Activated naive CD4-positive, alpha-beta T cell (primary cell): ENCODE results near the gene REX1BD.
A peak's percentile ranks its signal among the peaks of the same experiment; 100 is the strongest.

Source experiments
- DNase-seq, 4 experiments: peaks; one replicate each; lab custom pipeline; 2025; lab: John Stamatoyannopoulos, UW

Gene REX1BD

DNA sequence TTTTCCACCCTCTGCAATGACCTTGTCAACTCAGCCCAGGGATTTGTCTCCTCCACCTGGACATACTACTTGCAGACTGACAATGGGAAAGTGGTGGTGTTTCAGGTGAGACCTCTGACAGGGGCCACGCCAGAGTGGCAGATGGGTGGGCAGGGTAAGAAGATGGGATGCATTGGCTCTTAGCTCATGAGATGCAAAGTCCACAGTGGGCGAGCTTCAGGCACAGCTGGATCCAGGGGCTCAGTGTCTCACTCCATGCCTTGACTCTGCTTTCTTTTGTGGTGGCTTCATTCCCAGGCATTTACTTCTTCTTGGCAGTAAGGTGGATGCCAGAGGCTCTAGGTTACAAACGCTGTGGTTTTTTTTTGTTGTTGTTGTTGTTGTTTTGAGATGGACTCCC is 27.4 kb downstream of the REX1BD start:
- DNase-seq = no peak

DNA sequence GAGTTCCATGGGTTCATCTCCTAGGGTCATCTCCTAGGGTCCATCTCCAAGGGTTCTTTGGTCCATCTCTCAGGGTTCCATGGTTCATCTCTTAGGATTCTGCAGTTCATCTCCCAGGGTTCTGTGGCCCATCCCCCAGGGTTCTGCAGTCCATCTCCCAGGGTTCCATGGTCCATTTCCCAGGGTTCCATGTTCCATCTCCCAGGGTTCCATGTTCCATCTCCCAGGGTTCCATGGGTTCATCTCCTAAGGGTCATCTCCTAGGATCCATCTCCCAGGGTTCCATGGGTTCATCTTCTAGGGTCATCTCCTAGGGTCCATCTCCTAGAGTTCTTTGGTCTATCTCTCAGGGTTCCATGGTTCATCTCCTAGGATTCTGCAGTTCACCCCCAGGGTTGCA is 29.0 kb downstream of the REX1BD start:
- no peak for DNase-seq

DNA sequence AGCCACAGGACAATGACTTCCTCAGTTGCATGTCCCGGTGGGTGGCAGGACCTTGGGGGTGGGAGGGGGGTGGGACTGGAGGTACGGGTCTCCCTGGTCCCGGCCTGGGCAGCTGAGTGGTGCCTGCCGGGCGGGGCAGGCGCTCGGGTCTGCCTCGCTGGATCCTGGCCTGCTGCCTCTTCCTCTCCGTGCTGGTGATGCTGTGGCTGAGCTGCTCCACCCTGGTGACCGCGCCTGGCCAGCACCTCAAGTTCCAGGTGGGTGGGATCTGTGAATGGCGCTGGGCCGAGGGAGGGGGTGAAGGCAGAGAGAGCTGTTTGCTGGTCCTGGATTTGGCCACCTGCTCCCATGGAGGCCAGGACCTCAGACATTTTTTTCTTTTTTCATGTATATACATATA is 29.6 kb downstream of the REX1BD start:
- no peak for DNase-seq

DNA sequence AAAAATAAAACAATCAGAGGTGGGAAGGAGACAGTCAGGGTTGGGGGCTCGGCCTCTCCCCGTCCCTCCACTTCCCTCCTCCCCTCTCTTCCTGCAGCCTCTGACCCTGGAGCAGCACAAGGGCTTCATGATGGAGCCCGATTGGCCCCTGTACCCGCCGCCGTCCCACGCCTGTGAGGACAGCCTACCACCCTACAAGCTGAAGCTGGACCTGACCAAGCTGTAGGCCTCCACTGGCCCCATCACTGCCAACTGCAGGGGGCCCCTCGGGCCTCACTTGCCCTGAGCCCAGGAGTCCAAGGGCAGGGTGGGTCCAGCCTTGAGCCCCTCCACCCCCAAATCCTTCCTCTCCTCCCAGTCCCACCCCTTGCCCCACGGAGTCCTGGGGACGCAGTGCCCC is 31.7 kb downstream of the REX1BD start:
- DNase-seq = no peak

DNA sequence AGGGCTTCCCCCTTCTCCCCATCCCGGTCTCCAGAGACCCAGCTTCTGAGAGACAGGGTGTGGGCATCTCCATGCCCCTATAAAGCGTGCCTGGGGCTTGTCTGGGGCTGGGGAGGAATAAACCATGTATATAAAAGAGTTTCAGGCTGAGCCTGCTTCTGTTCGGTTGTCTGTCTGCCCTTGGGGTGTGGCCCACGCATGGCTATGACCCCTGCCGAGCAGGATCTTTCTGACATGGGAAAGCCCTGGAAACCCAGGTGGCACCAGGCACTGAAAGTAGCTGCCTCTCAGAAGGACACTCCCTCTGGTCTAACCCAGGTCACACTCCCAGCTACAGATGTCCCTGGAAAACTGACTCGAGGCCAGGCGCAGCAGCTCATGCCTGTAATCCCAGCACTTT is 32.3 kb downstream of the REX1BD start:
- no peak for DNase-seq

DNA sequence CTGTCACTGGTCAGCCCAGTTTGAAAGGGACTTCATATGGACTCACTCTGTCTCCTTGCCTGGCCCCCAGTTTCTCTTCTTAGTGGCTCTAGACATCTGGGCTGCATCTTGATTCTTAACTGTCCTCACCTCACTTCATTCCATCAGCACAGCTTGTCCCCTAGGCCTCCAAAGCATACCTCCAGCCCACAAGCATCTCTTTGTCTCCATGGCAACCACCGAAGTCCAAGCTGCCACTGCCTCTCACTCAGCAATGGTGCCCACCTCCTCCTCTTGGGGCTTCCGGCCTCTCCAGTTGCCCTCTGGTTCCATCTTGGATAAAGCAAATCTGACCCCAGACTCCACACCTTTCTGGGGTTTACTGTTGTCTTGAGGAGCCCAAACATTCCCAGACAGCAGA is 38.3 kb downstream of the REX1BD start:
- no peak for DNase-seq

DNA sequence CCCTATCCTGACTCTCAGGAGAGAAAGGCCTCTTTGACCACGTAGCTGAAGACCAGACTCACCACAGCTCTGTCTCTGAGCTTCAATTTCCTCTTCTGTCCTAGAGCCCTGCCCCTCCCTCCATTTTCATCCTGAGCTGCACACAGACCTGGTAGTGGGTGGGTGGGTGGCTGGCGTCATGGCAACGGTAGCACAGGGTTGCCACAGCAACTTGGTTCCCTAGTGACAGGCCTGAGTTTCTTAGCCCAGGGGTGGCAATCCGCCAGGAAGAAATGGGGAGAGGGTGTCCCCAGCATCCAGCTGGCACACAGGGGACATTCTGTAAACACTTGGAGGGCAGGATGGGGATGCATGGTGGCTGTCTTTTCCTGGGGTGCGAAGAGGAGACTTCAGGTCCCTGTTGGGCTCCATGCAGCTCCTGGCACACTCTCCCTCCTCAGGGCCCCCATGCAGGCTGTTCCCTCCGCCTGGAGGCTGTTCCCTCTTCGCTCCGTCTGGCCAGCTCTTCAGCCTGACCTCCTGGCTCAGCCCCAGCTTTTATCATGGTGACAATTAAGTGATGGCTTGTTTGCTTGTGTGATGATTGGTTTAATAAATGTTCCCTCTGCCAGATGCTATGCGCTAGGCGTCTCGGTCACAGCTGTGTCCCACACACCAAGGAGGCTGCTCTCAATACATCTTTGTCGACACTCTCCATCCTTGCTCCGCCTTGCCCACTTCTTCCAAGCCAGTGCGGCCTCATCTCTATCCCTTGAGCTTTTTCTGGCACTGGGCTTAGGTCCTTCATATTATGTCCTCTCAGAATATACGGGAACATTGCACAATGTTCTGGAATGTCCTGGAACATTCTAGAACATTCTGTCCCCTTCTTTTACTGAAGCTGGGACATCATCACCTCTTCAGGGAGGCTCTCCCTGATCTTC is 40.8 kb downstream of the REX1BD start:
- no peak for DNase-seq

DNA sequence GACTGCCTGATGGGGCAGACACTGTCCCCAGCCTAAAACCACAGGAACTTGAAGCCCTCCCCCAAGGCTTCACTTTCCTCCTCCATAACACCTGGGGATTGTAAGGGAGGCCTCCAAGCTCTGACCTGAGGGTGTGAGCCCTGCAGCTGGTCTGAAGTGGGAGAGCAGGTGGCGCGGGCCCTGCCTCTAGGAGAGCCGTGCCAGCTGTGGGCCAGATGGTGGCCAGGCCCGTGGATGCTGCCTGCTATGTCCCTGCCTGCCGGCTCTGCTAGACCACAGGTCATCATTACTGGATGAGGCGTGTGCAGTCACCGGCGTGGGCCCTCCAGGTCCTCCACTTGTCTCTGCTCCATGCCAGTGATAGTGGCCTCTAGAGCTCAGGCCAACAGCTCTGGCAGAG is 44.7 kb downstream of the REX1BD start:
- DNase-seq = no peak

DNA sequence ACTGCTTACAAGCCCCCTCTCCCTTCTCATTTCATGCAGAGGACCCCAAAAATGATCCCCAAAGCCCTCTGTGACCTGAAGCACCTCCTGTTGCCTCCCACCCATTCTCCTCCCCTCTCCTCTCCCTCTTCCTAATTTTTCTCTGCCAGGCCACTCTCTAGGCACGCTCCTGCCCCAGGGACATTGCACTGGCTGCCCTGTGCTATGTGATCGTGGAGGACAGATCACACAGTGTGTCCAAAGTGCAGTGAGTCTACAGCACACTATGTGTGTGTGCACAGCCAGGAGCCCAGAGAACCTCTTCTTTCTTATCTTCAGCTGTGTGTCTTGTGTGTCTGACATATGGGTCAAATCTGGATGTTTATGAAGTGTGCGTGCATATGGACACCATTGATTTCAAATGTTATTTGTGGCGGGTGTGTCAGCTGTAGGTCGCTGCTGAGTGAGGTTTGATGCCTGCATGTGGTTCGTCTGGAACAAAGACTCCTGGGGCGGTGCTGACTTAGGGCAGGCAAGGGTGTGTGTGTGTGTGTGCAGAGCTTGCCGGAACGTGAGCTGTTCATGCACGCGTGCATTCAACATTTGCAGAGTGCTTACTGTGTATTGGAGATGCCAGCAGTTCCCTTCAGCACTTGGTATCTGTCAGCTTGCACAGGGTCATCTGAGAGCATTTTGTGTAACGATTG is 46.2 kb downstream of the REX1BD start:
- DNase-seq = no peak

DNA sequence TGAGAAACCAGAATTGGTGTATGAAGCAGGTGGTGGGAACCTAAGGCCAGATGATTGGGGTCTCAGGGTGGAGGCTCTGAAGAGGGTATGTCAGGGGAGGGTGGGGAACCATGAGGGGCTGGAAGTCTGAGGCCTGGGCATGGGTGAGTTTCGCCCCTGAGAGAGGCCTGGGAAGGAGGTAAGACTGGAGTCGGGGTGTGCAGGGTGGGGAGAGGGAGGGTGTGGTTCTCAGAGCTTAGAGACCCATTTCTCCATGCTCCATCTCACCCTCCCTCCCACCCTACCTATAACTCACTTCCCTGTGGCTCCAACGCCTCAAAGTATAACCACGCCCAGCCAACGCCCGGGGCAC is 47.2 kb downstream of the REX1BD start:
- no peak for DNase-seq

DNA sequence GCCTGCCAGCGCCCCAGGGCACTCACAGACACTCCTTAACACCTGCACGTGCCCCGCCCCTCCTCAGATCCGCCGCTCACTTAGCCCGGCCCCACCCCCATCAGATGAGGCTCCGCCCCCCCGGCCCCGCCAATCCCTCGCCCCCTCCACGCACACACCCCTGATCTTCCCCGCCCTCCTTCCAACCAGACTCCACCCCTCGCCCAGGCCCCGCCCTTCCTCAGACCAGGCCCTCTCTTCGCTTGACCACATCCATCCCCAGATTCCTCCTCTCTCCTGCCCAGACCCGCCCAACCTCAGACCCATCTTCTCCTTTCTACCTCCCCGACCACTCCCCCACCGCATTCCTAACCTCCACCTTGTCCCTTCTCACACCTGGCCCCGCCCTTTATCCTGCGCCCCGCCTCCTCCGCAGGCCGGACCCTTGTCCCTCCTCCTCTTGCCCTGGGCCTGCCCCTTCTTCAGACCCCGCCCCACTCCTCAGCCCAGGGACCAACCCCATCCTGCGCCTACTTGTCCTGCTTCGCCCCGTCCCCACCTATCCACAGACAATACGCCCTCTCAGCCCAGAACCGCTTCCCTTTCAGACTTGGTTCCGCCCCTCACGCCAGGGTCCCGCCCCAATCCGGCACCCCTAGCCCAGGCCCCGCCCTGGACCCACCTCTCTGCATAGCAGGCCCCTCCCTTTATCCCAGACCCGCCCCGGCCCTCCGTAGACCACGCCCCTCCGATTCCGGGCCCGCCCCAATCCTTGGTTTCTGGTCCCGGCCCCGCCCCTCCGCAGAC is 47.8 kb downstream of the REX1BD start:
- DNase-seq = peak; percentile 97 to 100 (median 99)

DNA sequence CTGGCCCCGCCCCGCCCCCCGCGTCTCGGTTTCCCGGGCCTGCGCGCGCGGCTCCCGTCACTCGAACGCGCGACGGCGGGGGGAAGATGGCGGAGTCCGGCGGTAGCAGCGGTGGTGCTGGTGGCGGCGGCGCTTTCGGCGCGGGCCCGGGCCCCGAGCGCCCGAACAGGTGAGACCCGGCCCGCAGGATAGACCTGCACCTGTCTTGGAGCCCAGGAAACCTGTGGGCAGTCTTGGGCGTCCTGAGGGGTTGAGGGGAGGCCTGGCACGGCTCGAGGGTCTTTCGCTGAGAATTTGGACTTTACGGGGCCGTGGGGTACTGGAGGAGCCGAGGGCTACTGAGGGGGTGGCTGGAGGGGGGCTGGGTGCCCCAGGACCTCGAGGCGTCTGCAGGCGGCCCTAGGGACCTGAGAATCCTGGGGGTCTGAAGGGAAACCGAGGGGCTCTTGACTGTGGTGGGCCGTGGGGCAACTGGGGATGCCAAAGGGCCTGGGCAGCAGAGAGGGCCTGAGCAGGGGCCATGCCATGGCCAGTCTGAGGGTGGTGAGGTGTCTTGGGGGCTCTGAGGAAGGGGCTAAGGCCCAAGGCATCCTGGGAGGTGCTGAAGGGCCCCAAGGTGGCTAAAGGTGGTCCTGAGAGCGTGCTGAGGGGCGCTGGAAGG is 48.5 kb downstream of the REX1BD start, which contains the start of gene KLHL26:
Gene KLHL26, plus strand, starts transcription at position 60 of the 661 bp plus-strand sequence. Its CDS starts 27 bp downstream, at position 87.
- no peak for DNase-seq

DNA sequence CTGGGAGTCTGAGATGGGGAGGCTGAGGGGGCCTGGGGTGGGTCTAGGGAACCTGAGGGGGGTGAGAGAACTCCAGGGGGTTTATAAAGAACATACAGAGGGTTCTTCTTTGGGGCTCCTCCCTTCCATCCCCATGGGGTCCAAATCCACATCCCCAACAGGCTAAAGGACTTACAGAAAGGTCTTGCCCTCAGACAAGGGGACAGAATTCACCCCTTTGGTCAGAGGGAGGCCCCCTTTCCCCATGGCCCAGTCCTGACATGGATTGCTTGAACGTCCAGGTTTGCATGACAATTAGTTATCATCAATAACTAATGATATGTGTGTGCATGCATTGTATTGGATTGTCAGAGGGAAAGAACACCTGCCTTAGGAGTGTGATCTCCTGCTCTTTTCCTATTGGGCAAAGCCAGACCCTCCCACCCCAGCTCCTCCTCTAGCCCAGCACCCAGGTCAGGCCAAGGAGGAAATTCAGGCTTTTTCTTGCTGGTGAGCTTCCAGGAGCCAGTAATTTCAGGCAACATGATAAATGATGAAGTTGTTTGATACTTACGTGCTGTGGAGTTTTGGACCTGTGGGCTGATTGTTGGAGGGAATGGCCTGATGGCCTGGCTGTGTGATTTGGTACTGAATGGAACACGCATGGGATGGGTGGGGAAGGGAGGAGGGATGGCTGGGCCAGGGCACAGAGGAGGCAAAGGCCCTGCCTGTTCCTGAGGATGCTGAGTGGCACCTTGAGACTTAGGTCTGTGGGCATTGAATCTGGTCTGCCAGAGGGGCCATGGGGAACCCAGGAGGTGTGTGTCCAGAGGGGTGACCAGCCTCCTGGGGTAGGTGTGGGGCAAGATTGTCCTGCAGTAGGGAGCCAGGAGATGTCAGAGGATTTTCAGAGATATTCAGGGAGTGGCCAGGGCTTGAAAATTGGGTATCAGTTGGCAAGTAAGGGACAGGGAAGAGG is 49.4 kb downstream of the REX1BD start:
- no peak for DNase-seq

DNA sequence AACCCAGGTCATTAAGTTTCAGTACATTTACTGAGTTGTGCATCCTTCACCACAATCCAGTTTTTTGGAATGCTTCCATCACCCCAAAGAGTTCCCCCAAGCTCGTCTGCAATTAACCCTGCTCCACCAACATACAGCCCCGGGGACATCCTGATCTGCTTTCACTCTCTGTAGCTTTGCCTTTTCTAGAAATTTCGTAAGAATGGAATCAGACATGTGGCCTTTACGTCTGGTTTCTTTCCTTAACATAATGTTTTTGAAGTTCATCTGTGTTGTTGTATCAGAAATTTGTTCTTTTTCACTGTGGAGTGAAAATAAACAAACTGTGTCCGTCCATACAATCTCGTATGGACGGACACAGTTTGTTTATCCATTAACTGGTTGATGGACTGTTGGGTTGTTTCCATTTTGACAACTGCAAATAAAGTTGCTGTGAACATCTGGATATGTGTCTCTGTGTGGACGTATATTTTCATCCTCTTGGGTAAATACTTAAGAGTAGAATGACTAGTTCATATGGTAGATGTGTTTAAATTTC is 51.2 kb downstream of the REX1BD start:
- DNase-seq = no peak
